ENCODE results near the gene MACROD2. TPM values are rescaled to one million over a fixed set of nuclear protein-coding genes. Genes with fewer than 3 reads are reported as not detected.
"Not testable (repeated sequence)": the region's sequence is repeated elsewhere in the genome, so short reads cannot be mapped to it uniquely, and the experiment has no call there.

MACROD2 gene
- total and polyA plus RNA-seq, 4 donors = 0.66 to 10.5 (median 3.3) TPM

DNA sequence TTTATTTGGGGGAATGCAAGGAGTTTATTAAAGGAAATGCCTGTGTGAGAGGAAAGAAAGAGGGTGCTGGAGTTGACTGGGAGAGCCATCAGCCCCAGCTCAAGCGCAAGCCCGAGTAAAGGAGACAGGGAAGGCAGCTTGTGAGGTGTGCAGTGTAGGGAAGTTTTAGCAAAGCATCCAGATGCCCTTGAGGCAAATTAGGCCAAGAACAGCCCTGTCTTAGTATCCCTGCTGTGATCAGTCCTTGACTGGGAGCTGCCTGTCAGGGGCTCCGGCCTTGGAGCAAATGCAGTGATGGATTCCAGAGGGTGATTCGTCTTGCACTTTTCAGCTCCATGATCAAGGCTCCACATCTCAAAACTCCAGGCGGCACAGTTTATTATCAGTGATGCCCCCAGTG lies 2016.2 kb downstream of the MACROD2 start:
- H3K4me1 ChIP-seq (ENCODE audit: control insufficient read depth in 4 of 4, insufficient read depth in 4 of 4, low read length in 3 of 4) = no peaks in the 10 kb centered on the region
- H3K9ac ChIP-seq (ENCODE audit: low read depth in 1 of 2, low read length in 2 of 2) = no peak overlapping the region
- no peaks in the 10 kb centered on the region for H3K9me3 ChIP-seq (ENCODE audit: control insufficient read depth in 4 of 4, low read length in 3 of 4)
- no peak overlapping the region for H3K4me3 ChIP-seq (ENCODE audit: low read depth in 1 of 3, low read length in 3 of 3)
- no peaks in the 10 kb centered on the region for H3K27me3 ChIP-seq (ENCODE audit: control insufficient read depth in 4 of 4, insufficient read depth in 4 of 4, low read length in 3 of 4)
- DNase-seq (ENCODE audit: low spot score) = no peak
- H3K27ac ChIP-seq (ENCODE audit: low read depth in 1 of 2, low read length in 2 of 2) = no peak overlapping the region
- TF ChIP-seq YY1 (IDR thresholded peaks at IDR 0.05) (no peak), HNF4G (IDR thresholded peaks at IDR 0.05) (no peak), ATF3 (IDR thresholded peaks at IDR 0.05) (no peak), FOXA2 (IDR thresholded peaks at IDR 0.05) (no peak), FOXA1 (IDR thresholded peaks at IDR 0.05) (no peak), SP1 (IDR thresholded peaks at IDR 0.05) (no peak), TAF1 (conservative IDR thresholded peaks at IDR 0.05) (no peak)
- TF ChIP-seq, protein P1, sequence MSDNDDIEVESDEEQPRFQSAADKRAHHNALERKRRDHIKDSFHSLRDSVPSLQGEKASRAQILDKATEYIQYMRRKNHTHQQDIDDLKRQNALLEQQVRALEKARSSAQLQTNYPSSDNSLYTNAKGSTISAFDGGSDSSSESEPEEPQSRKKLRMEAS (IDR thresholded peaks at IDR 0.05) = no peak
- H3K36me3 ChIP-seq (ENCODE audit: control insufficient read depth in 4 of 4, insufficient read depth in 3 of 4, low read depth in 1 of 4, low read length in 3 of 4) = no peaks in the 10 kb centered on the region
- WGBS = 93% methylated on average over 5 of the region's 5 CpGs

- H3K36me3 ChIP-seq (ENCODE audit: control insufficient read depth in 4 of 4, insufficient read depth in 3 of 4, low read depth in 1 of 4, low read length in 3 of 4); H3K27ac ChIP-seq (ENCODE audit: low read depth in 1 of 2, low read length in 2 of 2); H3K4me3 ChIP-seq (ENCODE audit: low read depth in 1 of 3, low read length in 3 of 3); H3K9me3 ChIP-seq (ENCODE audit: control insufficient read depth in 4 of 4, low read length in 3 of 4); H3K27me3 ChIP-seq (ENCODE audit: control insufficient read depth in 4 of 4, insufficient read depth in 4 of 4, low read length in 3 of 4); H3K9ac ChIP-seq (ENCODE audit: low read depth in 1 of 2, low read length in 2 of 2); H3K4me1 ChIP-seq (ENCODE audit: control insufficient read depth in 4 of 4, insufficient read depth in 4 of 4, low read length in 3 of 4); DNase-seq (ENCODE audit: low spot score): not testable (repeated sequence)
- WGBS = 90% methylated on average over 6 of the region's 6 CpGs
Measured at GRCh38 chr20:16012934-16013333, 2017.6 kb downstream of the MACROD2 start.

DNA sequence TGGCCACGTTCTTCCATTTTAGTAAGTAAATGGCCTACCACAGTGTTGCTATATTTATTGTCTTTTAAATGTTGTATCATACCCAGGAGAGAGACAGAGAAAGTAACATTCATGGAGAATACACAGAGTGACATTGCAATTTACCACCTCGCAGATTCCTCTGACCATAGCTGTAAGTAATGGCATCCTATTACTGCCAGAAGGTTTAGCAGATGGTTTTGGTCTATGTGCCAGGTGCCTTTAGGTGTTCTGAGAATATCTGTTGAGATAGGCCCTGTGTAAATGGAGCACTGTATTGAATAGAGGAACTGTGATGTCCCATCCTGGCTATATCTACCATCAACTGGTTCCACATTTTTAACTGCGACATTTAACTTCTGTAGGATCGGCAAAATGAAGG lies 2018.3 kb downstream of the MACROD2 start:
- Histone ChIP-seq H3K27ac (ENCODE audit: low read depth in 1 of 2, low read length in 2 of 2) (no peak overlapping the region), H3K4me3 (ENCODE audit: low read depth in 1 of 3, low read length in 3 of 3) (no peak overlapping the region), H3K4me1 (ENCODE audit: control insufficient read depth in 4 of 4, insufficient read depth in 4 of 4, low read length in 3 of 4) (no peaks in the 10 kb centered on the region), H3K9ac (ENCODE audit: low read depth in 1 of 2, low read length in 2 of 2) (no peak overlapping the region), H3K9me3 (ENCODE audit: control insufficient read depth in 4 of 4, low read length in 3 of 4) (no peaks in the 10 kb centered on the region), H3K36me3 (ENCODE audit: control insufficient read depth in 4 of 4, insufficient read depth in 3 of 4, low read depth in 1 of 4, low read length in 3 of 4) (no peaks in the 10 kb centered on the region), H3K27me3 (ENCODE audit: control insufficient read depth in 4 of 4, insufficient read depth in 4 of 4, low read length in 3 of 4) (no peaks in the 10 kb centered on the region)
- DNase-seq (ENCODE audit: low spot score) = no peak
- TF ChIP-seq NR2F2 (IDR thresholded peaks at IDR 0.05) = no peak
- TF ChIP-seq, protein P2, sequence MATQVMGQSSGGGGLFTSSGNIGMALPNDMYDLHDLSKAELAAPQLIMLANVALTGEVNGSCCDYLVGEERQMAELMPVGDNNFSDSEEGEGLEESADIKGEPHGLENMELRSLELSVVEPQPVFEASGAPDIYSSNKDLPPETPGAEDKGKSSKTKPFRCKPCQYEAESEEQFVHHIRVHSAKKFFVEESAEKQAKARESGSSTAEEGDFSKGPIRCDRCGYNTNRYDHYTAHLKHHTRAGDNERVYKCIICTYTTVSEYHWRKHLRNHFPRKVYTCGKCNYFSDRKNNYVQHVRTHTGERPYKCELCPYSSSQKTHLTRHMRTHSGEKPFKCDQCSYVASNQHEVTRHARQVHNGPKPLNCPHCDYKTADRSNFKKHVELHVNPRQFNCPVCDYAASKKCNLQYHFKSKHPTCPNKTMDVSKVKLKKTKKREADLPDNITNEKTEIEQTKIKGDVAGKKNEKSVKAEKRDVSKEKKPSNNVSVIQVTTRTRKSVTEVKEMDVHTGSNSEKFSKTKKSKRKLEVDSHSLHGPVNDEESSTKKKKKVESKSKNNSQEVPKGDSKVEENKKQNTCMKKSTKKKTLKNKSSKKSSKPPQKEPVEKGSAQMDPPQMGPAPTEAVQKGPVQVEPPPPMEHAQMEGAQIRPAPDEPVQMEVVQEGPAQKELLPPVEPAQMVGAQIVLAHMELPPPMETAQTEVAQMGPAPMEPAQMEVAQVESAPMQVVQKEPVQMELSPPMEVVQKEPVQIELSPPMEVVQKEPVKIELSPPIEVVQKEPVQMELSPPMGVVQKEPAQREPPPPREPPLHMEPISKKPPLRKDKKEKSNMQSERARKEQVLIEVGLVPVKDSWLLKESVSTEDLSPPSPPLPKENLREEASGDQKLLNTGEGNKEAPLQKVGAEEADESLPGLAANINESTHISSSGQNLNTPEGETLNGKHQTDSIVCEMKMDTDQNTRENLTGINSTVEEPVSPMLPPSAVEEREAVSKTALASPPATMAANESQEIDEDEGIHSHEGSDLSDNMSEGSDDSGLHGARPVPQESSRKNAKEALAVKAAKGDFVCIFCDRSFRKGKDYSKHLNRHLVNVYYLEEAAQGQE (IDR thresholded peaks at IDR 0.05) = no peak
- no peak for TF ChIP-seq RAD21 (IDR thresholded peaks at IDR 0.05)
- no peak for TF ChIP-seq JUND (IDR thresholded peaks at IDR 0.05)
- no peak for TF ChIP-seq FOXA2 (IDR thresholded peaks at IDR 0.05)
- 92% methylated on average over 4 of the region's 4 CpGs for WGBS

DNA sequence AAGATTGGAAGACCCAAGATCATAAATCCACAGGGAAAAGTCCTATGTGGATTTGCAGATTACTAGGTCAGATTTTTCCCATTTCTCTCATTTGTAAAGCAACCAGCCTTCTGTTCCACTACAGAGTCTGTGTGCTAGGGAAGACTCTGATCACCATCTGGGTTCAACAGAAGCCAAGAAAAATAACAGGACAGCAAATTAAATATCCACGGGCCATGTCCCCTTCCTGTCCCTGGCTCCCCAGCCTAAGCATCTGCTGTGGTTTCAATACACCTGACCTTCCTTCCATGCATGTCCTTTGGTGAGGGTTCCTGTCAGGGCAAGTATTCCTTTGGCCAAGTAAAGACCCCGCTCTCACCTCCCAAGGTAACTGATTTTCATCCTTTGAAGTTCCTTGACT lies 2019.1 kb downstream of the MACROD2 start:
- no peaks in the 10 kb centered on the region for H3K27me3 ChIP-seq (ENCODE audit: control insufficient read depth in 4 of 4, insufficient read depth in 4 of 4, low read length in 3 of 4)
- no peak overlapping the region for H3K4me3 ChIP-seq (ENCODE audit: low read depth in 1 of 3, low read length in 3 of 3)
- no peaks in the 10 kb centered on the region for H3K36me3 ChIP-seq (ENCODE audit: control insufficient read depth in 4 of 4, insufficient read depth in 3 of 4, low read depth in 1 of 4, low read length in 3 of 4)
- no peaks in the 10 kb centered on the region for H3K4me1 ChIP-seq (ENCODE audit: control insufficient read depth in 4 of 4, insufficient read depth in 4 of 4, low read length in 3 of 4)
- H3K9ac ChIP-seq (ENCODE audit: low read depth in 1 of 2, low read length in 2 of 2) = no peak overlapping the region
- 90% methylated on average over 2 of the region's 2 CpGs for WGBS
- DNase-seq (ENCODE audit: low spot score) = no peak
- no peak overlapping the region for H3K27ac ChIP-seq (ENCODE audit: low read depth in 1 of 2, low read length in 2 of 2)
- TF ChIP-seq JUND (IDR thresholded peaks at IDR 0.05) (no peak), FOXA2 (IDR thresholded peaks at IDR 0.05) (no peak), CTCF (IDR thresholded peaks at IDR 0.05; ENCODE audit: low read depth, low read length, missing input control) (no peak), EGR1 (IDR thresholded peaks at IDR 0.05; ENCODE audit: low read depth in 2 of 2) (no peak), YY1 (IDR thresholded peaks at IDR 0.05) (no peak)
- H3K9me3 ChIP-seq (ENCODE audit: control insufficient read depth in 4 of 4, low read length in 3 of 4) = no peaks in the 10 kb centered on the region

Measured in liver (tissue), 9 donors.